CD4-positive, alpha-beta T cell treated with Interleukin-10 for 1 hour (primary cell): ENCODE measurements around the gene SMIM1.
"Not testable (repeated sequence)": the region's sequence is repeated elsewhere in the genome, so short reads cannot be mapped to it uniquely, and the experiment has no call there.

ENCODE experiments used
- DNase-seq: peaks from one replicate; pipeline ENCODE4 v3.0.0-alpha.2; 2020

SMIM1 gene

DNA sequence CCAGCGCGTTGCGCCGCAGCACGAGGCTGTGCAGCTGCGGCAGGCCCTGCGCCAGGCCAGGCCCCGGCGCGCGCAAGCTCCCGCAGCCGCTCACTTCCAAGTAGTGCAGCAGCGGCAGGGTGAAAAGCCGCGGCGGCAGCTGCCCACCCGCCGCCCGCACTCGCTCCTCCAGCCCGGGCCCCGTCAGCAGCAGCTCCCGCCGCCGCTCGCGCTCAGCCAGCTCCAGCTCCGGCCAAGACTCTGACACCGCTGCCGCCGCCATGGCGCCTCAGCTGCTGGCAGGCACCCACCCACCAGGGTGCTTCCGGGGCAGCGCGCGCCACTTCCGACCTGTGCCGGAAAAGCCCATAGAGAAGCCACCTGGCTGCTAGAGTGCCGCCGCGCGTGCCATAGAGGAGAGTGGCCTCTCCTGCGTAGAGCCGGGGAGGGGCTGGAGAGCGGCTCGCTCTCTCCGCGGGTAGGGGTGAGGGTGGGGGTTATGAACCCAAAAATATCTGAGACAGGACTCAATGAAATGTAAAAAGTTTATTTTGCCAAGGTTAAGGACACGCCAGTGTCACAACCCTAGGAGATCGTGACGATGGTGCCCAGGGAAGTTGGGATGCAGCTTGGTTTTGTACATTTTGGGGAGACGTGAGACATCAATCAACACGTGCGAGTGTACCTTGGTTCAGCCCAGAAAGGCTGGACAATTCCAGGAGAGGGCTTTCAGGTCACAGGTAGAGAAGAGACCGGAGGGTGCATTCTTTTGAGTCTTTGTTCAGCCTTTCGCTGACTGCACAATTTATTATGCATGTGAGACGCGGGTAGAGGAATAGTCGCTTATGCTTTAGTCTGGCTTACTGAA lies 23.9 kb downstream of the SMIM1 start, which contains the start of gene LRRC47:
Gene LRRC47, minus strand, starts transcription at position 284 of the 847 bp plus-strand sequence. Its CDS starts 22 bp downstream, at position 262.
- peak; percentile 95 for DNase-seq

DNA sequence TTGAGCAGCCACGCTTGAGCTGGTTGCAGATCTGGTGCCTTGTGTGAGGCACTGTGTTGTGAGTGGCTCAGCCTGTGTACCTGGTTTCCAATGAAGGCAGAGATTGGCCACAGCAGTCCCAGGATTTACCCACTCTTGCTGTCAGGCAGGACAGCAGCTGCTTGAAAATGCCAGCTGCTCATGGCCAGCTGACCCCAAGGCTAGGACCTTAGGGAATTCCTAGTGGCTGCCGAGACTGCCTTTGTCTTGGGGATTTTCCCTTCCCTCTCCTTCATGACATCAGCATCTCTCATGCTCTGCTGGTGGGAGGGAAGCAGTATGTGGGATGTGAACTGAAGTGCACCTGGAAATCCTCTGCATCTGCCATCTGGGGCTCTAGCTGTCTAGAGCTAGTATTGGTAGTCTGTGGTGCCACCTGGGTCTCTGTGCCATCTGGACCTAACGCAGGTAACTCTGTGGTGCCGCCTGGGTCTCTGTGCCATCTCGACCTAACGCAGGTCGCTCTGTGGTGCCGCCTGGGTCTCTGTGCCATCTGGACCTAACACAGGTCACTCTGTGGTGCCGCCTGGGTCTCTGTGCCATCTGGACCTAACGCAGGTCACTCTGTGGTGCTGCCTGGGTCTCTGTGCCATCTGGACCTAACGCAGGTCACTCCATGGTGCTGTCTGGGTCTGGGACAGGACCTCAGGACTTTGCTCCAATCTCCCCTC lies 27.6 kb downstream of the SMIM1 start:
- DNase-seq = no peak

DNA sequence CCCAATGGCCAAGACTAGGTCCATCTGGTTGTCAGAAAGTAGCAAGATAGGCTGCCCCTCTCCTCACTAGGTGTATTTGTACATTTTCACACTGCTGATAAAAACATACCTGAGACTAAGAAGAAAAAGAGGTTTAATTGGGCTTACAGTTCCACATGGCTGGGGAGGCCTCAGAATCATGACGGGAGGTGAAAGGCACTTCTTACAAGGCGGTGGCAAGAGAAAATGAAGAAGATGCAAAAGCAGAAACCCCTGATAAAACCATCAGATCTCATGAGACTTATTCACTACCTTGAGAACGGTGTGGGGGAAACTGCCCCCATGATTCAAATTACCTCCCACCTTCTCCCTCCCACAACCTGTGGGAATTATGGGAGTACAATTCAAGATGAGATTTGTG lies 28.2 kb downstream of the SMIM1 start:
- DNase-seq = not testable (repeated sequence)

DNA sequence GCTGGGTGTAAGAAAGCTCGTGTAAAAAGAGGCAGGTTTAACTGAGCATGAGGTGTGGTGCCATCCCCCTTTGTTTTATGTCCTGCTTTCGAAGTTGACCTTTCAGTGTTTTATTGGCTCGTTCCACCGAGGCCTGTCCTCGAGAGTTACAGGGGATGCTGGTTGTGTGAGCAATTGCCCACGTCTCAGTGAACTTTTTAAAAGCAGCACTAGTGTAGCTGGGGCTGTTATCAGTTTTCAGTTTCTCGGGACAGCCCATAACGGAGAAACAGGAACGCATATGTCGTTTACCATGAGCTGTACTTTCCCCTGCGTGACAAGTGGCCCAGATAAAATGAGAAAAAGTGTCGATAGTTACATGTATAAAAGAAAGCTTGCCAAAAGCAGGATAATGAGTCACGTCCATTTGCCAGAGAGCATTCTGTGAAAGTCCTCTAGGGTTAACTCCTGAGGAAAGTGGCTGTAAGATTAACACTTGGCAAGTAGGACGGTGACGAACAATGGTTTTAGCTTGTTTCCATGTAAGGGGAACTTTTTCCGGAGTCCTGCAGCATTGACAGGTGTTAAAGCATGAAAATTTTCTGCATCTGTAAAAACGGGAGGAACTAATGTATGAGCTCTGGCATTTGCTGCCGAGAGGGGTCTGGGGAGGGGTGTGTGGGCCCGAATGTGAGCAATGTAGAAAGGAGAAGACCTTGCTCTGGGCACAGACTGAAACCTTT lies 31.5 kb downstream of the SMIM1 start:
- DNase-seq = no peak

DNA sequence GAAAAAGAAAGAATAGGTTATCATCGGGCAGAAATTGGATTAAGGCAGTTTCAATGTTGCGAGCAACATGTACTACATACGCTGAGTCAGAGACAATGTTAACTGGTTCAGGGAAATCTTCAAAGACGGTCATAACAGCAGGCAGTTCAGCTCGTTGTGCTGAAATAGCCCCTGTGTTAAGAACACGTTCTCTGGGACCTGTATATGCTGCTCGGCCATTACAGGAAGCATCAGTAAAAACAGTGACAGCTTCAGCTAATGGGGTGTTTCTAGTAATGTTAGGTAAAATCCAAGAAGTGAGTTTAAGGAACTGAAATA lies 32.0 kb downstream of the SMIM1 start:
- DNase-seq = not testable (repeated sequence)

DNA sequence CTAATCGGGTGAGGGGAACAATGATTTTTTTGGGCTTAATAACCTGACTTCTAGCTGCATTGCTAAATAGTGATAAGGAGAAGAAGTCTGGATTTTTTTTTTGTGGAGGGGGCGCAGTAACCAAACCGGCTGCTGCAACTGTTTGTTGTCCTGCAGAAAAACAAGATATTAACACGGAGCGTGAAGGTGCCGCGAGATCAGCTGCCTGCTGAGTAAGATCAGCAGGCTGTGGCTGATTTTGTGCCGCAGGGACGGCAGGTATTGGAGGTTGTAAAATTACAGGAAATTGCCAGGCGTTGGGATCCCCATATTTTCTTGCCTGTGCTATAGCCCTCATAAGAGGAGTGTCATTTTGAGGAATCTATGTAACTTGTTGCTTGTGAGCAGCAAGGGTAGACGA lies 32.5 kb downstream of the SMIM1 start:
- DNase-seq = no peak

DNA sequence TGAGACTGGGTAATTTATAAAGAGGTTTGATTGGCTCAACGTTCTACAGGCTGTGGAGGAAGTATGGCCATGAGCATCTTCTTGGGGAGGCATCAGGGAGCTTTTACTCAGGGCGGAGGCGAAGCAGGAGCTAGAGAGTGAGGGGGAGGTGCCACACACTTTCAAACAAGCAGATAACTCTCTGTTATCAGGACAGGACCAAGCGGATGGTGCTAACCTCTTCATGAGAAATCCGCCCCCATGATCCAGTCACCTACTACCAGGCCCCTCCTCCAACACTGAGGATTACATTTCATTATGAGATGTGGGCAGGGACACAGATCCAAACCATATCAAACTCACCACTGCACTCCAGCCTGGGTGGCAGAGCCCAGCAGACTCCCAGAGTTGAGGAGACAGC lies 35.2 kb downstream of the SMIM1 start:
- DNase-seq = no peak

DNA sequence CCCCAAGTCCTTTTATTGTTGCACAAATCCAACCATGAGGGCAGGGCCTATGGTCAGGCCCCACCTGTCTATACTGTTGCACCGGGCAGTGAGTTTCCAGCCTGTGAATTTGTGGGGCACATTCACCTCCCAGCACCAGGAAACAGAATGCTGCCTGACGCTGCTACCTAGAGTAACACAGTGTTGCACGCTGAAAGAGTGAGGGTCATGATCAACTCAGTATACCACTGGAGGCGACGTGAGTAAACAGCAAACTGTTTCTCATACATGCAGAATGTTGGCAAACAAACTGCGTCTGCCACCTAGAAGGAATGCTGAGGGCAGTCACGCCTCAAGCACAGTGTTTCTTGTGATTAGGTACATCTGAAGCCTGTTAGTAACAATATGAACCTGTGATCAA lies 37.1 kb downstream of the SMIM1 start:
- no peak for DNase-seq

DNA sequence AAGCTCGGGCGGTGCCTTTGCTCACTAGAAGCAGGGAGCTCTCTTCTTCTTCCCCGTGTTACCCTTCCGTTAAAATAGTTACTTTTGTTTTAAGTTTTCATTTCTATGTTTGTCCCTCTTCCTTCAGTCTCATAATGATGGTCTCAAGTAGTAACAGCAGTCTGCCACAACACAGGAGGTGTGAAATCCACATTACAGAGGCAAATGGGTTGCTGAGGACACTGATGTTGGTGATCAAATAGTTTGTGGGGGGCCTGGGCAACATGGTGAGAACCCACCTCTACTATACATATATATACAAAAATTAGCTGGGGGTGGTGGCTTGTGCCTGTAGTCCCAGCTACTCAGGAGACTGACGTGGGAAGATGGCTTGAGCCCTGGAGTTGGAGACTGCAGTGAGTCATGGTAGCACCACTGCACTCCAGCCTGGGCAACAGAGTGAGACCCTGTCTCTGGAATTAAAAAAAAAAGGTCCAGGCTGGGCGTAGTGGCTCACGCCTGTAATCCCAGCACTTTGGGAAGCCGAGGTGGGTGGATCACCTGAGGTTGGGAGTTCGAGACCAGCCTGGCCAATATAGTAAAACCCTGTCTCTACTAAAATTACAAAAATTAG lies 37.7 kb downstream of the SMIM1 start:
- DNase-seq = peak; percentile 19

DNA sequence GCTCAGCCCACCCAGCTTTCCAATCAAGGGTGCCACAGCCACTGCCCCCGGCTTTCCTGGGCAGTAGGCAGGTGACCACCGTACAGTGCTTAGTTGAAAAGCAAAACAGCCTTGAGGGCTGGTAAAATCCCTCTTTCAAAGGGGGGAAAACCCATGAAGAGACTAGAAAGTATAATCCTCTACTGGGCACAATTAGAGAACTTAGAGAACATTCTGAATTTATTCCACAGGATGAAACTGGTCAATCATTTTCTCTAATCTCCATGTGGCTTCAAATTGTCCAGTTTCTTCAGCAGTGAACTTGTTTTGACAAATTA lies 39.0 kb downstream of the SMIM1 start:
- DNase-seq = no peak

DNA sequence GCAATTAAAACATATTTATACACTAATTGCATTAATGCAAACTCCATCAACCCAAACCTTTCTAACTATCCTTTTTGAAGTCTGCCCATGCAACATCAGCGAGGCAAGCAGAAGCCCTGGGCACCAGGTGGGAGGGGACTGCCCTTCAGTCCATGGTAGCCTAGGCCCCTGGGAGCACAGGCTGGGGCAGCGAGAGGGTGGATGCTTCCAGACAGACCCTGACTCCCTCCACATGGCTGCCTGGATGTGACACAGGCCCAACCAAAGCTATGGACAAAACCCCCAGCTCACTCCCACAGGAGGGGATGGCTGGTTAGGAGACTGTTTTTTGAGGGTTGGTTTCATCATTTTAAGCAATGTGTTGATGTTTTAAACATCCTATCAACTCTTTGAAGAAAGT lies 41.5 kb downstream of the SMIM1 start:
- no peak for DNase-seq

DNA sequence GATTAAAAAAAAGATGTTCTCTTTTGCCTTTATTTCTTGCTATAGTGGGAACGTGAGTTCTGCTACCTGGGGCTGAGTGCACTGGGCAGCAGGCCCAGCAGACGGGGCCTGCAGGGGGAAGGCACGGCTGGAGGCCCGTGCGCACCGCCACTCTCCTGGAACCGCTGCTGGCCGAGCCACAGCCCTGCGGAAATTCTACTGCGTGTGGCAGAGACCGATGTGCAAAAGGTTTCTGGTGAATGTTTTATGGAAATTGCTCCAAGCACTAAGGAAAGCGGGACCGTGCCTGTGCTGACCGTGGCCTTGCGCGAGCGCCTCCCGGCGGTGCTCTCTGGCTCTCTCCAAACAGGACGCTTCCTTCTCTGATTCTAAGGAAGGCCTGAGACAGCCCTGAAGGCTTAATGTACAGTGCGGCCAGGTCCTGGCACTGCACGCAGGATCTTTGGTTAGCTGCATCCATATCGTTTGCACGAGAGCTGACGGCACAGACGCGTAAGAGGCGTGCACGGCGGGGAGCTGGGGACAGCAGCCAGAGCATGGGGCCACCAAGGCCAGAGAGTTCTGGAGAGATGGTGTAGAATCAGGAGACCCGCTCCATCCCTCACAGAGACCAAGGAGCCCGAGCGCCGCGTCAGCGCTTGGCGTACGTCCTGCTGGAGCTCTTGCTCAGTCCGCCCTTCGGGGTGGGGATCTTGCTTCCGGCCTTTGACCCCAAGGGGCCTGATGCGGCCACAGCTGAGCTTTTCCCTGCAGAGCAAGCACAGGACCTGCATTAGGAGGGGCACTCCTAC lies 42.4 kb downstream of the SMIM1 start:
- DNase-seq = no peak

DNA sequence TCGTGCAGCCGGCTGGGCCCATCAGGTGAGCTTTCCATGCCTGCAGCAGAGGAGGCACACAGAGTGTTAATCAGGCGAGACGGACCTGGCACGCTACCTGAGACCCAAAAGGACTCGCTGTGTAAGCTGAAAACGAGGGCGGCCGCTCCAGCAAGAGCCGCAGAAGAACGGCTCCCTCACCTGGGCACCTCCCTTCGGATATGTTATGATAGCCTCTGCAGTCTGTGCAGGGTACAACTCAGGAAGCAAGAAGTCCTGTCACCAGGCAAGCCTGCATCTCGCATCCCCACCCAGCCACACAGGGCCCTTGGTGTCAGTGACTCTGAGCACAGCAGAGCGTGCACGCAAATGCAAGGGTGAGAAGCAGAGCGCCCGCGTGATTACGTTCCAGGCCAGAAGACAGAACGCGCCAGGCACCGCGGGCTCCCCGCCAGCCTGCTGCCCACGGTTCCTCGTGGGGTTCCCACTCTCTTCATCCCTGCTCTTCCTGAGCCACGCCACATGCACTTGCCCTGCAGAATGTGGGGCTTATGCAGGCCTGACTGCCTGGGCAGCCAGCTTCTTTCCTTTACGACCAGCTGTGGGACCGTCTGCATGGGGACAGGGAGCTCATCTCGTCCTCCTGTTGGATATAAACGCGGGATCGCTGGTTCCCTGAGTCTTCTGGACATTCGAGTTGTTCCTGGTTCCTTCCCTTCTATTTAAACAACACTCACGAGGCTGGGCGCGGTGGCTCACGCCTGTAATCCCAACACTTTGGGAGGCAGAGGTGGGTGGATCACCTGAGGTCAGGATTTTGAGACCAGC lies 44.0 kb downstream of the SMIM1 start:
- DNase-seq = no peak

DNA sequence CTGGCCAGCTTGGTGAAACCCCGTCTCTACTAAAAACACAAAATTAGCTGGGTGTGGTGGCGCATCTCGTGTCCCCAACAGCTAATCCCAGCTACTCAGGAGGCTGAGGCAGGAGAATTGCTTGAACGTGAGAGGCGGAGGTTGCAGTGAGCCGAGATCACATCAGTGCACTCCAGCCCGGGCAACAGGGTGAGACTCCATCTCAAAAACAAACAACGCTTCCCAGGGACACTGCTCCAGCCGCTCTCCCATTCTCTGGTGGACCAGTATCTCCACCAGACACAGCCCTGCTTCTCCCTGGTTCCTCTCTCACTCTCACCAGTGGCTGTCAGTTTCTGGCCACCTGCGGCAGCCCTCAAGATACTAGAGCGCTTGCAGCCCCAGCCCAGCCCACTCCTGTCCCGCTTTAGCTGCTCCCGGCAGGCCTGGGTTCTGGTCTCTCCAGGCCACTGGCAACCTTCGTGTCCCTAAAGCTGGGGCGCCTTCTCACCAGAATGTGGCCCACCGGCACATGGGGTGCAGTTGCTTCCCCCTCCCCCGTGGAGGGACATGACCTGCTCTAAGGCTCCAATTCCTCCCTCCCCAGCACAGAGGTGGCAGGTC lies 44.7 kb downstream of the SMIM1 start:
- DNase-seq = no peak

DNA sequence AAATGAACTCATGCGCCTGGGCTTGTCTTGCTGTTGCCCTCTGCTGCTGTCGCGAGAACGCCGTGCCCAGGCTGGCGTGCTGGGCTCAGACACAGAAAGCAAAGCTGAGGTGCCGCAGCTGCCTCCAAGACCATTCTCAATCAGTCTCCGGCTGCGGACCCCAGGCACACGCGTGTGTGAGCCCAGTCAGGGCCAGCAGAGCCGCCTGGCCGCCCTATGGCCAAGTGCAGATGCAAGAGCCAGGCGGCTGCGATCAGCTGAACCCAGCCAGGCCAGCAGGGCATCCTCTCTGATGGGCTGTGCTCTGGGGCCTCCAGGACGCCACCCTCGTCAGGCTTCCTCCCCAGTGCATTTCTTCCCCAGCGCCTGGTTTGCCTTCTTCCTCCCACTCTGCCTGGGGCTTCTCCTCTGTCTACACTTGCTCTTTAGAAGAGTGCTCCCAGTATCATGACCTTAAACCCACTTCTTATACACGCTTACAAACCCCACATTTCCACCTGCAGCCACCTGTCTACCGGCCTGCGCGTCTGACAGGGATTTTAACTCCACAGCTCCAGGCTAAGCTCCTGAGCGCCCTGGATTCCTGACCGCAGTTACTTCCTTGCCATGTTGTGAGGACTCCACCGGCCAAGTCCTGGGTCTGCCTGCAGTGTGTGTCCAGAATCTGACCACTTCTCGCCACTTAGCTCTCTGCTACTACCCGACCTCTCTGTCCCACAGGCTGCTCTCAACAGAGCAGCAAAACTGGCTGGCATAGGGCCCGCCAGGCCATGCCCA lies 45.5 kb downstream of the SMIM1 start:
- DNase-seq = no peak

DNA sequence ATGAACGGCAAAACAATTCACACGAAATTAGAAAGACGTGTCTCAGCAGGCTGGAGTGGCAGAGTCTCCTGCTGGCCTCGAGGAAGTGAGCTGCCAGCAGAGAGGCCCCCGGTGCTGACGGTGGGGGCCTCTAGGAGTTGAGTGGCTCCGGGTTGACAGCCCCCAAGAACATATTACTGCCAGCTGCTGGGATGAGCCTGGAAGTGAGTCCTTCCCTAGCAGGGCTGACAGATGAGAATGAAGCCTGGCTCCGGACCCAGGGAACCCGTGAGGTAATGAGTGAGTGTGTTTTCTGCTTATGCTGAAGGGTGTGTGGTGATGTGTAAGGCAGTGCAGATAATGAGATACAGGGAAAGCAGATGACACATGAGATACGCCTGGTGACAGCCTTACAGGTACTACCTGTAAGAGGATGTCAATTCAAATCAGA lies 47.2 kb downstream of the SMIM1 start:
- DNase-seq = no peak

DNA sequence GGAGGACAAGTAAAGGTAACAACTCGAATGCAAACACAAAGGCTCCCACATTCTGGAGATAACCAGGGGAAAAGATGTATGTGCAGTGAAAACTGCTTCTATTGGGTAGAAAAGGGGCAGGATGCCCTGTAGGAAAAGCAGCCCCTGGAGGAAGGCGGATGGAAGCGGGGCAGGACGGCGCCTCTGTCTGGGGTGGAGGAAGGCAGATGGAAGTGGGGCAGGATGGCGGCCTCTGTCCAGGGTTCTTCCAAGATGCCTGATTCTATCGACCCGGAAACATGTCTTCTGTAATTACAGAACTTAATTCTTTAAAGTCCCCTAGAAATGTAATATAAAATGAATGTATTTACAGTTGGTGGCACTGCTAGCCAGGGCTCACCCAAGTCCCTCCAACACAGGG lies 47.8 kb downstream of the SMIM1 start:
- no peak for DNase-seq

DNA sequence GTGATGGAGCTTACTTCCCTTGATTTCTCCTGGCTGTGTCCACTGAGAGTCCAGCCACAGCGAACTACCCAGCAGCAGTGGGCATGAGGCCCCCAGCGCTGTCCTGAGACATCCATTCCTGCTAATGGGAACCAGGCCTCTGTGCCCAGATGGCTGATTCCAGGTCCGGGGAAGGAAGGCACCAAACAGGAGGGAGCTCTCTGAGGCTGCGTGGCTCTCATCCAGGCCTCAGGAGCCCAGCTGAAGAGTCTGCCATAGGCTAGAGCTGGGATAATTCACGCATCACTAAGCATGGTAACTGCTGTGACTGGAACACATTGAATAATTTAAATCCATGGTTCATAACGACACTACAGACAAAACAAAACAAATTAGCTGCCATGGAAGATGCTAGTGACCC lies 48.5 kb downstream of the SMIM1 start:
- no peak for DNase-seq

DNA sequence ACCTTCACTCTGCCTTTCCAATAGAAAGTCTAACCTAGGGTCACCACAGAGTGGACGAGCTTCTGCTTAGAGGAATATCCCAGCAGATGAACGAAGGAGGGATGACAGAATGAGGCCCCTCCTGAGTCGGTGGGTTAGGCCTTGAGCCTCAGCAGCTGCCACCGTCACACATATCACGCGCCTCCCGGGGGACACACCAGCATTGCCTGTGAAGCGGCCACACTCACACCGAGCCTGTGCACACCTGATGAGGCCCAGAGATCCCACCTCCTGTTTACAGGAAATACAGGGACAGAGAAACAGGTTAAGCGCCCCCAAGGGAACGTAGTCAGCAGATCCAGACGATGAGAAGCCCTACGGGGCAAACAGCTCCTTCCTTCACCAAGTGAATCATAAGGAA lies 48.9 kb downstream of the SMIM1 start:
- DNase-seq = no peak

DNA sequence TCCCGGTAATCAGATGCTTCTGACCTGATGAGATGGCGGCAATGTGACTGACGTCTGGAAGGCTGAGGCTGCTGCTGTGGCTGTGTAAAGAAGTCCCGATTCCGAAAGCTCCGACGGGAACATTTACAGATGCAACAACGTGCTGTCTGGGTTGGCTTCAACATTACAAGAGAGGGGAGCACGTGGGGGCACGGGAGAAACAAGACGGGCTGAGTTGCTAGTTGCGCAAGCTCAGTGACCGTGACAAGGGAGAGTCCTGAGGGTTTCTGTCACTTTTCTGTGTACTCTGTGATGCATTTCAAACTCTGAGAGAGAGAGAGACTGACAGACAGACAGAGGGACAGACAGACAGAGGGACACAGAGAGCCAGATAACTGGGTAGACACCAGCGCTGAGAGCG lies 49.4 kb downstream of the SMIM1 start:
- DNase-seq = no peak

DNA sequence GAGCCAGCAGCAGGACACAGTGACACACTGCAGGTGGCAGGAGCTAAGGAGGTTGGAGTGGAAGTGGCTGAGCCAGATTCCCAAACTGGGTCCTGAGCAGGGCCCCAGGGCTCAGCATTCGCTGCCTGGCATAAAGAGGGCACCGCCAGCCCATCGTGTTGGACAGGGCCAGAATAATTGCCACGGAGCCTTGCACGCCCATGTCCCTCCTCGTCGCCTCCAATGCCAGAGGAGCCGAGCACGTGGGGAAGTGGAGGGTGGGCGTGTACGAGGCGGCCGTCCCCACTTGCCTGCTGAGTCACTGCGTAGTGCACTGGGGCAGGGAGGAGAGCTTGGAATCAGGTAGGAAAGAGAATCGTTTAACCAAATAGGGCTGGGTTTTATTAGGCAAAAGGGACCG lies 49.9 kb downstream of the SMIM1 start:
- DNase-seq = no peak
